Coronary artery (tissue), 2 donors: ENCODE results near the gene TCF12.

Experiments
- DNase-seq: peaks from one replicate; pipeline ENCODE4 v3.0.0-alpha.2; 2017; ENCODE audit warnings: low spot score
- H3K27ac ChIP-seq, 2 donors: fragments of 200-600 bp; sonication (generic); one replicate each; pipeline ENCODE4 v1.5.1; 2016 to 2019
- H3K4me3 ChIP-seq: fragments of 200-600 bp; sonication (generic); 2 replicates; pipeline ENCODE4 v1.5.1; 2016; ENCODE audit warnings: mild to moderate bottlenecking, moderate library complexity
- TF ChIP-seq, protein P1 (sequence below): fragments of 200-600 bp; sonication (generic); IDR thresholded peaks from one replicate; pipeline ENCODE4 v1.5.1; 2019; ENCODE audit warnings: antibody characterized with exemption

The TCF12 gene

DNA sequence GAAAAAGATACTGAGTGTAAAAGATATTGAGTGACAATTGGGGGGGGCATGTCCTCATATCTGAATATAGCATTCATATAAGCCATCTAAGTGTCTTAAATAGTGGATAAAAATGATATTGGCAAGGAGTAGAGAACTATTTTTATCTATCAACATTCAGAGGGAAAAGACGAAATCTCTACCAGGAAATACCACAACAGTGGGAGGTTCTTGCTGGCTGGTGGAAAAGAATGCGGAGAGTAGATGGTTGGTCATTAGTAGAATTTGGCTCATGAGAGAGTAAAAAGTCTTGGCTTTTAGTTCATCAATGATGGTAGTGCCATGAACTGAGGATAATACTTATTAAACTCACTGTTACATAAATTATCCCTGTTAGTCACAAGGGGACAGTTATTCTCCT is 4.8 kb upstream of the TCF12 start:
- H3K27ac ChIP-seq: peak overlapping the region in 1 of 2 donors; percentile 53
- peak overlapping the region; percentile 20 for H3K4me3 ChIP-seq
- TF ChIP-seq, protein P1, sequence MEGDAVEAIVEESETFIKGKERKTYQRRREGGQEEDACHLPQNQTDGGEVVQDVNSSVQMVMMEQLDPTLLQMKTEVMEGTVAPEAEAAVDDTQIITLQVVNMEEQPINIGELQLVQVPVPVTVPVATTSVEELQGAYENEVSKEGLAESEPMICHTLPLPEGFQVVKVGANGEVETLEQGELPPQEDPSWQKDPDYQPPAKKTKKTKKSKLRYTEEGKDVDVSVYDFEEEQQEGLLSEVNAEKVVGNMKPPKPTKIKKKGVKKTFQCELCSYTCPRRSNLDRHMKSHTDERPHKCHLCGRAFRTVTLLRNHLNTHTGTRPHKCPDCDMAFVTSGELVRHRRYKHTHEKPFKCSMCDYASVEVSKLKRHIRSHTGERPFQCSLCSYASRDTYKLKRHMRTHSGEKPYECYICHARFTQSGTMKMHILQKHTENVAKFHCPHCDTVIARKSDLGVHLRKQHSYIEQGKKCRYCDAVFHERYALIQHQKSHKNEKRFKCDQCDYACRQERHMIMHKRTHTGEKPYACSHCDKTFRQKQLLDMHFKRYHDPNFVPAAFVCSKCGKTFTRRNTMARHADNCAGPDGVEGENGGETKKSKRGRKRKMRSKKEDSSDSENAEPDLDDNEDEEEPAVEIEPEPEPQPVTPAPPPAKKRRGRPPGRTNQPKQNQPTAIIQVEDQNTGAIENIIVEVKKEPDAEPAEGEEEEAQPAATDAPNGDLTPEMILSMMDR: no peak
- no peak for DNase-seq

DNA sequence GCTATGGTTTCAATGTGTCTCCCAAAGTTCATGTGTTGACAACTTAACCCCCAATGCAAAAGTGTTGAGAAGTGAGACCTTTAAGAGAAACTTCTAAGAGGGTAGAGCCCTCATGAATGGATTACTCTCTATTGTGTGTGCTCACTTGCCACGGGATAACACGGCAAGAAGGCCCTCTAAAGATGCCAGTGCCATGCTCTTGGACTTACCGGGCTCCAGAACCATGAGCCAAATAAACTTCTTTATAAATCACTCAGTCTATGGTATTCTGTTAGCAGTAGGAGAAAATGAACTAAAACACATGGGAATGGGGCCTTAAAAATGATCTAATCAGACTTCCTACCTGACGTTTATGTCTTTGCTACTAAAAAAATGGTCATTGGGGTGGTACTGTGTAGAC is 2.6 kb upstream of the TCF12 start:
- TF ChIP-seq, protein P1: no peak
- Histone ChIP-seq H3K4me3 (no peak overlapping the region), H3K27ac (no peak overlapping the region)
- no peak for DNase-seq

DNA sequence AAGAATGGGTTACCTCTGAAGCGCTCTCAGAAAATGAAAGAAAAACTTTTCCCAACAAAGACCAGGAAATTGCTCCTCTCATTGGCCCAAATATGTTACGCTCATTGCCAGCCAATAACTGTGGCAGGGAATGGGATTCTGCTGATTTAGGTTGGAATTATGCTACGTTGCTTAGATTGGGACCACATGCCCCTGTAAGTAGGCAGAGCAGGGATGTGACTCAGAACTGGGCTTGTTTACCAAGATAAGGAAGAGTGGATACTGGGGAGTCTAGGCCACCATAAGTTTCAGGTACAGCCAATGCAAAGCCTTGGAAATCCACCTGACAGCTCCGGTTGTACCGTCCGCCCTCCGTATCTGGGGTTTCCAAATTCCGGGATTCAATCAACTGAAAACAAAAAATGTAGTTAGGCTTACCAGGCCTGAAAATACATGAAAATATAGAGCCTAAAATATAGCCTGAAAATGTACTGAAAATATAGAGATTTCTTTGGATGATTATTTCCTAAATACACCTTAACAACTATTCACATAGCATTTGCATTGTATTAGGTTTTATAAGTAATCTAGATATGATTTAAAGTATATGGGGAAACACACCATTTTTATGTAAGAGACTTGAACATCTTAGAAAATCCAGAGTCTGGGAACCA is 1.5 kb upstream of the TCF12 start:
- TF ChIP-seq, protein P1: no peak
- DNase-seq: no peak
- Histone ChIP-seq H3K27ac (peak overlapping the region in 1 of 2 donors; percentile 97), H3K4me3 (peak overlapping the region; percentile 99)

DNA sequence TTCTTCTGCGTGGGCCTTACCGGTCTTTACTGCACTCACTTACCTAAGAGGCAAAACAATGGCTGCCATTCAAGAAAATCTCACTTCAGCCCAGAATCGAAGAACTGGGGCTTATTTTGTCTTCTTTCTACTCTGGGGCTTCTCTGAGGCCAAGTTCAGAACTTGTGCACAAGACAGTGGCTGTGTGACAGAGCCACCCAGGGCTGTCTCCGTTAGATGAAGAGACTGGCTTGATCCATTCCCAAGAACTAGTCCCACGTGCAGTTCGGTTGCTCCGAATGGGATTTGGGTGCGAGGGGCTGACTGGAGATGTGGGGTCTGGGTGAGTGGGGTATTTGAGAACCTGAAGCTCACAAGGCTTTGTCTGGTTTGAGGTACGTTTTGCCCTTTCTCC is 795 bp upstream of the TCF12 start:
- no peak for DNase-seq
- H3K27ac ChIP-seq: peak overlapping the region; percentile 94 to 97
- H3K4me3 ChIP-seq: peak overlapping the region; percentile 99
- TF ChIP-seq, protein P1: no peak

DNA sequence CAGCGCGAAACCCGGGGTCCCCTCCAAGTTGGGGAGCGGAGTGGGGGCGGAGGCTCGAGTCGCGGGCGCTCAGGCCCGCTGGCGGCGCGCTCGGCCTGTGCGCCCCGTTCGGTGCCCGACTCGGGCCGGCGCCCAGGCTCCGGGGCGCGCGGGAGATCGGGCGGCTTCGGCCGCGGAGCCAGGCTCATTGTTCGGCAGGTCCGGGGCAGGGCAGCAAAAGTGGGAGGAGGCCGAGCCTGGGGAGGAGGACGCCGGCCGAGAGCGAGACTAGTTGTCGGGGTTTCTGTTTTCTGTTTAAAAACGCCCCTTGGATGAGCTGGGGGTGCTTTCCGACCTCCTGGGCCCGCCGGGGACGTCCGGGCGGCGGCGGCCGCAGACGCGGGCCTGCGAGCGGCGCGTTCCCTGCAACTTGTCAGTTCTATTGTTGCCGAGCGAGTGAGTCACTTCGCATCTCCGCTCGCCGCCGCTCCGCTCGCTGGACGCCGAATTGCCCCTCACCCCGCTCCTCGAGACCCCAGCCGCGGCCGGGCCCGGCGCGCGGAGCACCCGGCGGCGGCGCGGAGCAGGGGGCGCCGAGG is 676 bp downstream of the TCF12 start:
- no peak for DNase-seq
- TF ChIP-seq, protein P1: no peak
- peak overlapping the region; percentile 94 to 97 for H3K27ac ChIP-seq
- peak overlapping the region; percentile 99 for H3K4me3 ChIP-seq

DNA sequence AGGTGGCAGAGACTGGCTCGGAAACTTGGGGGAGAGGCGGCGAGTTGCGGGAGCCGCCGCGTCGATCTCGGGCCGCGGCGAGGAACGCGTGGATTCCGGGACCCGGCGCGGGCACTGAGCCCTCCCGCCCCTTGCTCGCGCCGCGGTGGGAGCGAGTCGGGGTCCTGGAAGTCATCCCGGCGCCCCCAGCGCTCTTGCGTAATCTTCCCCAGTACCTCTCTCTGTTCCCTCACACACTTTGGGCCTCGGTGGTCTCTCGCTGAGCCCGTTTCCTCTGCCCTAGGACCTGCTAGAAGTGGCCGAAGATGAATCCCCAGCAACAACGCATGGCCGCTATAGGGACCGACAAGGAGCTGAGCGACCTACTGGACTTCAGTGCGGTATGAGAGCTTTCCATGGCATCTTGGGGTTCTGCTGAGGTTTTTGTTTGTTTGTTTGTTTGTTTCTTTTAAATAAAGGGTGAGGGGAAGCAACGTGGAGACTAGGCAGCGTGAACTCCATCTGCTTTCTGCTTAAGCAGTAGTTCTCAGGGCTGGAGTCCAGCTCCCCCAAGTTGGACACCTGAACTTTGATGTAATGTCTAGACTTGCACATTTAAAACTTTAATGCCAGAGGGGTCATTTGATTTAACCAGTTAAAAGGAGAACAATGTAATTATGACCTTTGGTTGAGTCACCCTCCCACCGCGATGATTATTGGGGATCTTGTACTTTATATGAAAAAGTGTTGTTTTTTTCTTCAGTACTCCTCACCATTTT is 1.3 kb downstream of the TCF12 start:
- DNase-seq: no peak
- peak overlapping the region; percentile 99 for H3K4me3 ChIP-seq
- TF ChIP-seq, protein P1: no peak

DNA sequence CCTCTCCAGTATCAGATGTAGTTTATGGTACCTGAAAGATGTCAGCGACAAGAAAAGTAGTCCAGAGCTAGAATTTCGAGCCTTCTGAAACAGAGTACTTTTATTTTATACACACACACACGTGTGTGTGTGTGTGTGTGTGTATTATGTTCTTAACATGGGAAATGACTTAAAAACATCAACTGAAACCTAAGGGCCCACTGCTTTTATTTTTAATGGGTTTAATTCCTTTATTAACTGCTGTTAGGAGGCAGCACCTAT is 1.9 kb downstream of the TCF12 start:
- Histone ChIP-seq H3K4me3 (peak overlapping the region; percentile 99), H3K27ac (peak overlapping the region; percentile 94 to 97)
- DNase-seq: no peak
- TF ChIP-seq, protein P1: no peak

More for the DNA sequence above, 1.3 kb downstream of the TCF12 start:
- H3K27ac ChIP-seq: peak overlapping the region; percentile 94 to 97
